Panc1 (cell line): ENCODE measurements around the gene ZBTB7C. TPM values are rescaled to one million over a fixed set of nuclear protein-coding genes. Genes with fewer than 3 reads are reported as not detected.
A peak's percentile ranks its signal among the peaks of the same experiment; 100 is the strongest.

Source experiments
- ATAC-seq: fragments of 200-7000 bp; cut with Tn5 transposase; 2 replicates; pipeline ENCODE4 v1.9.1; 2020; ENCODE audit warnings: mild to moderate bottlenecking, moderate library complexity
- BruUV-seq: library from RNA; stranded (reverse); fragments of 400-500 nt; replicated peaks from 2 replicates; lab custom pipeline; 2021; lab: Mats Ljungman, UMichigan
- CTCF ChIA-PET: fragments of 300-600 bp; sonication (Branson Sonifier 250); formaldehyde crosslinking; loops from one replicate; lab custom pipeline; 2022; ENCODE audit warnings: antibody characterized with exemption; lab: Charles Lee
- POLR2A ChIA-PET: fragments of 300-600 bp; sonication (Branson Sonifier 250); formaldehyde crosslinking; loops from one replicate; lab custom pipeline; 2022; ENCODE audit warnings: antibody characterized with exemption; lab: Charles Lee
- DNase-seq: peaks from one replicate; pipeline ENCODE4 v3.0.0-alpha.2; 2010; ENCODE audit warnings: low read depth, low spot score
- H3K27ac ChIP-seq: 2 replicates; pipeline ENCODE4 v1.5.1; 2011; ENCODE audit warnings: mild to moderate bottlenecking, low read length, inconsistent platforms
- H3K27me3 ChIP-seq: fragments of 200-500 bp; sonication (Bioruptor generic); 2 replicates; pipeline ENCODE4 v1.6.0; 2014; ENCODE audit warnings: low read length, inconsistent platforms; ENCODE audit not compliant: control insufficient read depth, insufficient read depth
- H3K36me3 ChIP-seq: fragments of 200-500 bp; sonication (Bioruptor generic); 2 replicates; pipeline ENCODE4 v1.5.1; 2014; ENCODE audit warnings: inconsistent platforms, mild to moderate bottlenecking, low read length, moderate library complexity; ENCODE audit not compliant: control insufficient read depth, insufficient read depth
- H3K4me1 ChIP-seq: 2 replicates; pipeline ENCODE4 v1.5.1; 2011; ENCODE audit warnings: inconsistent platforms, mild to moderate bottlenecking, low read length, moderate library complexity; ENCODE audit not compliant: control insufficient read depth, insufficient read depth
- H3K4me3 ChIP-seq, 2 experiments: 2 replicates each; pipeline ENCODE4 v1.5.1; 2011 to 2012; ENCODE audit warnings: low read depth in 2 of 2, low read length in 2 of 2, mild to moderate bottlenecking in 2 of 2, inconsistent platforms in 1 of 2, moderate library complexity in 1 of 2
- H3K9me3 ChIP-seq: fragments of 200-500 bp; sonication (Bioruptor generic); 2 replicates; pipeline ENCODE4 v1.5.1; 2014; ENCODE audit warnings: low read depth, mild to moderate bottlenecking, inconsistent platforms, low read length, moderate library complexity; ENCODE audit not compliant: control insufficient read depth, insufficient read depth
- POLR2AphosphoS5 ChIP-seq: IDR thresholded peaks from 2 replicates; pipeline ENCODE4 v1.6.1; 2012; ENCODE audit warnings: mild to moderate bottlenecking, low read depth, low read length, moderate library complexity
- SIN3A ChIP-seq: IDR thresholded peaks from 2 replicates; pipeline ENCODE4 v1.6.1; 2012; ENCODE audit warnings: low read depth, mild to moderate bottlenecking, low read length, moderate library complexity, borderline replicate concordance; ENCODE audit not compliant: insufficient read depth
- TCF7L2 ChIP-seq: IDR thresholded peaks from 2 replicates; pipeline ENCODE4 v1.6.1; 2011; ENCODE audit warnings: mild to moderate bottlenecking, low read depth, low read length, inconsistent platforms
- in situ Hi-C: cut with HindIII; loops from 2 replicates; pipeline ENCODE4 v1.10.0; 2016; ENCODE audit warnings: low sequenced_read_pairs, low pct_unique_long_range_greater_than_20kb
- intact Hi-C: fragments of 100-400 bp; cut with micrococcal nuclease; formaldehyde crosslinking; loops from one replicate; pipeline ENCODE4 v1.10.0; 2022; ENCODE audit not compliant: unreplicated experiment
- total RNA-seq: library from RNA; stranded (reverse); gene quantifications from one replicate; pipeline ENCODE4 v1.2.1, GENCODE V29; 2021; ENCODE audit not compliant: unreplicated experiment
- TF ChIP-seq, protein P1 (sequence below), 2 experiments: IDR thresholded peaks; 2 replicates each; pipeline ENCODE4 v1.6.1; 2011 to 2012; ENCODE audit warnings: low read depth in 2 of 2, control low read depth in 1 of 2, low read length in 1 of 2, mild to moderate bottlenecking in 1 of 2, moderate library complexity in 1 of 2; ENCODE audit not compliant: insufficient read depth in 1 of 2
- TF ChIP-seq, protein P2 (sequence below): fragments of 450-650 bp; IDR thresholded peaks from 2 replicates; pipeline ENCODE4 v1.5.1; 2017; ENCODE audit warnings: mild to moderate bottlenecking

Gene ZBTB7C
- total RNA-seq, 1 experiment from 2014 or later, result 0.03 TPM

GRCh38 chr18:48161191-48161910, 247.8 kb downstream of the ZBTB7C start:
- ChIA-PET CTCF (interaction anchor here (0.6 kb wide), 1 partner anchor 157 kb away, joined by 8 read pairs; no protein-coding TSS in a partner anchor), POLR2A (no interaction called here)
- ATAC-seq (peak; percentile 97), DNase-seq (no peak)
- TF ChIP-seq, protein P1, sequence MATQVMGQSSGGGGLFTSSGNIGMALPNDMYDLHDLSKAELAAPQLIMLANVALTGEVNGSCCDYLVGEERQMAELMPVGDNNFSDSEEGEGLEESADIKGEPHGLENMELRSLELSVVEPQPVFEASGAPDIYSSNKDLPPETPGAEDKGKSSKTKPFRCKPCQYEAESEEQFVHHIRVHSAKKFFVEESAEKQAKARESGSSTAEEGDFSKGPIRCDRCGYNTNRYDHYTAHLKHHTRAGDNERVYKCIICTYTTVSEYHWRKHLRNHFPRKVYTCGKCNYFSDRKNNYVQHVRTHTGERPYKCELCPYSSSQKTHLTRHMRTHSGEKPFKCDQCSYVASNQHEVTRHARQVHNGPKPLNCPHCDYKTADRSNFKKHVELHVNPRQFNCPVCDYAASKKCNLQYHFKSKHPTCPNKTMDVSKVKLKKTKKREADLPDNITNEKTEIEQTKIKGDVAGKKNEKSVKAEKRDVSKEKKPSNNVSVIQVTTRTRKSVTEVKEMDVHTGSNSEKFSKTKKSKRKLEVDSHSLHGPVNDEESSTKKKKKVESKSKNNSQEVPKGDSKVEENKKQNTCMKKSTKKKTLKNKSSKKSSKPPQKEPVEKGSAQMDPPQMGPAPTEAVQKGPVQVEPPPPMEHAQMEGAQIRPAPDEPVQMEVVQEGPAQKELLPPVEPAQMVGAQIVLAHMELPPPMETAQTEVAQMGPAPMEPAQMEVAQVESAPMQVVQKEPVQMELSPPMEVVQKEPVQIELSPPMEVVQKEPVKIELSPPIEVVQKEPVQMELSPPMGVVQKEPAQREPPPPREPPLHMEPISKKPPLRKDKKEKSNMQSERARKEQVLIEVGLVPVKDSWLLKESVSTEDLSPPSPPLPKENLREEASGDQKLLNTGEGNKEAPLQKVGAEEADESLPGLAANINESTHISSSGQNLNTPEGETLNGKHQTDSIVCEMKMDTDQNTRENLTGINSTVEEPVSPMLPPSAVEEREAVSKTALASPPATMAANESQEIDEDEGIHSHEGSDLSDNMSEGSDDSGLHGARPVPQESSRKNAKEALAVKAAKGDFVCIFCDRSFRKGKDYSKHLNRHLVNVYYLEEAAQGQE (IDR thresholded peaks at IDR 0.05; ENCODE audit: insufficient read depth in 1 of 2, low read depth in 2 of 2, low read length in 1 of 2), result no peak
- TF ChIP-seq, protein P2, sequence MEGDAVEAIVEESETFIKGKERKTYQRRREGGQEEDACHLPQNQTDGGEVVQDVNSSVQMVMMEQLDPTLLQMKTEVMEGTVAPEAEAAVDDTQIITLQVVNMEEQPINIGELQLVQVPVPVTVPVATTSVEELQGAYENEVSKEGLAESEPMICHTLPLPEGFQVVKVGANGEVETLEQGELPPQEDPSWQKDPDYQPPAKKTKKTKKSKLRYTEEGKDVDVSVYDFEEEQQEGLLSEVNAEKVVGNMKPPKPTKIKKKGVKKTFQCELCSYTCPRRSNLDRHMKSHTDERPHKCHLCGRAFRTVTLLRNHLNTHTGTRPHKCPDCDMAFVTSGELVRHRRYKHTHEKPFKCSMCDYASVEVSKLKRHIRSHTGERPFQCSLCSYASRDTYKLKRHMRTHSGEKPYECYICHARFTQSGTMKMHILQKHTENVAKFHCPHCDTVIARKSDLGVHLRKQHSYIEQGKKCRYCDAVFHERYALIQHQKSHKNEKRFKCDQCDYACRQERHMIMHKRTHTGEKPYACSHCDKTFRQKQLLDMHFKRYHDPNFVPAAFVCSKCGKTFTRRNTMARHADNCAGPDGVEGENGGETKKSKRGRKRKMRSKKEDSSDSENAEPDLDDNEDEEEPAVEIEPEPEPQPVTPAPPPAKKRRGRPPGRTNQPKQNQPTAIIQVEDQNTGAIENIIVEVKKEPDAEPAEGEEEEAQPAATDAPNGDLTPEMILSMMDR, result no peak
- no peak for TF ChIP-seq TCF7L2
- Histone ChIP-seq H3K36me3 (no peaks in the 10 kb centered on the region), H3K27me3 (no peaks in the 10 kb centered on the region), H3K4me1 (no peaks in the 10 kb centered on the region), H3K4me3 (peak overlapping the region; percentile 44 to 47), H3K27ac (no peak overlapping the region), H3K9me3 (no peaks in the 10 kb centered on the region)
- no TSS peak for BruUV-seq
- in situ Hi-C loops, result no loop called here
- intact Hi-C loops, result no loop called here

DNA sequence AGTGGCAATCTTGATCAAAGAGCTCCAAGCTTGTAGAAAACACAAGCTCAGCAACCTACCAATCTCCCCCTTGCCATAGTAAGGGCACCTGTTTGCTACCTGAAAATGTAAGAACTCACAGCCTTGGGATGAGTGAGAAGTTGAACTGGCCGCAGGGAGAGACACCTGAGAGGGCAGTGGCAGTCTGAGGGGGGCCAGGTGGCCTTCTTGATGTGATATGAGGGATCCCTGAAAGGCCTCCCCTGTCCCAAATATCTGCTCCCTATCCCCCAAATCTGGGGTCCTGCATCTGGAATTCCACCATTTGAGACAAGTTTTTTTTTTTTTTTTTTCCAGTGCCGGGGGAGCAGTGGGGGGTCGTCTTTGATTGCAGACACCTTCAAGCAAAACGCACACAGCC, 248.6 kb downstream of the ZBTB7C start:
- Histone ChIP-seq H3K9me3 (no peaks in the 10 kb centered on the region), H3K36me3 (no peaks in the 10 kb centered on the region), H3K4me3 (no peak overlapping the region), H3K27me3 (no peaks in the 10 kb centered on the region), H3K27ac (no peak overlapping the region), H3K4me1 (no peaks in the 10 kb centered on the region)
- intact Hi-C loops, result no loop called here
- no TSS peak for BruUV-seq
- POLR2A ChIA-PET, result no interaction called here
- CTCF ChIA-PET, result interaction anchor here (0.6 kb wide), 1 partner anchor 158 kb away, joined by 8 read pairs; no protein-coding TSS in a partner anchor
- DNase-seq (no peak), ATAC-seq (no peak)
- in situ Hi-C loops, result no loop called here
- TF ChIP-seq, protein P1 (IDR thresholded peaks at IDR 0.05; ENCODE audit: insufficient read depth in 1 of 2, low read depth in 2 of 2, low read length in 1 of 2), result no peak
- TF ChIP-seq SIN3A (no peak), POLR2AphosphoS5 (no peak), TCF7L2 (no peak)
- TF ChIP-seq, protein P2, result no peak
